DMS153 treated with DMSO at 0.1 percent for 48 hours (cell line): ENCODE measurements around the gene OTUD1.

ENCODE experiments used
- DNase-seq: peaks from one replicate; lab custom pipeline; 2025; ENCODE audit not compliant: unreplicated experiment; lab: John Stamatoyannopoulos, UW

The OTUD1 gene

GRCh38 chr10:23461557-23461956 is 22.7 kb downstream of the OTUD1 start:
- no peak for DNase-seq

DNA sequence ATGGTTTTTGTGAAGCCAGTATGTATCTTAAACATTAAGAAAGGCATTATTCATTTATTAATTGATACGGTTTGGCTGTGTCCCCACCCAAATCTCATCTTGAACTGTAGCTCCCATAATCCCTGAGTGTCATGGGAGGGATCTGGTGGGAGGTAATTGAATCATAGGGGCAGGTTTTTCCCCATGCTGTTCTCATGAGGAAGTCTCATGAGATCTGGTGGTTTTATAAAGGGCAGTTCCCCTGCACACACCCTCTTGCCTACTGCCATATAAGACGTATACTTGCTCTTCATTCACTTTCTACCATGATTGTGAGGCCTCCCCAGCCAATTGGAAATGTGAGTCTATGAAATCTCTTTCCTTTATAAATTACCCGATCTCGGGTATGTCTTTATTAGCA is 28.1 kb downstream of the OTUD1 start:
- no peak for DNase-seq

DNA sequence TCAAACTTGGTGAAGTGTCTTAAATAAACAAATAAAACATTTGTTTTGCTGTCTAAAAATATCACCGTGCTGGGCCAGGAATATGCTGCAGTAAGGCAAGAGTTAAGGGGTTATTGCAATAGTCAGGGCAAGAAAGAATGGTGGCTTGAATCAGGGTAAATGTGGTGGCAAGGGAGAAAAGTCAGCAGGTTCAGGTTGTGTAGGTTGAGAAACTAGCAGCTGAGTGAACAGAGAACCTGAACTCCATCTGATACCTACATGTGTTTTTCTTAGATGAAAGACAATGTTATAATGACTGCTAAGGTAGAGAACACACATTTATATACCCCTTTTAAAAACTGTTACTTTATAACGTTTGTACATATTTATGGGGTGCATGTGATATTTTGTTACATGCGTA is 28.7 kb downstream of the OTUD1 start:
- no peak for DNase-seq

DNA sequence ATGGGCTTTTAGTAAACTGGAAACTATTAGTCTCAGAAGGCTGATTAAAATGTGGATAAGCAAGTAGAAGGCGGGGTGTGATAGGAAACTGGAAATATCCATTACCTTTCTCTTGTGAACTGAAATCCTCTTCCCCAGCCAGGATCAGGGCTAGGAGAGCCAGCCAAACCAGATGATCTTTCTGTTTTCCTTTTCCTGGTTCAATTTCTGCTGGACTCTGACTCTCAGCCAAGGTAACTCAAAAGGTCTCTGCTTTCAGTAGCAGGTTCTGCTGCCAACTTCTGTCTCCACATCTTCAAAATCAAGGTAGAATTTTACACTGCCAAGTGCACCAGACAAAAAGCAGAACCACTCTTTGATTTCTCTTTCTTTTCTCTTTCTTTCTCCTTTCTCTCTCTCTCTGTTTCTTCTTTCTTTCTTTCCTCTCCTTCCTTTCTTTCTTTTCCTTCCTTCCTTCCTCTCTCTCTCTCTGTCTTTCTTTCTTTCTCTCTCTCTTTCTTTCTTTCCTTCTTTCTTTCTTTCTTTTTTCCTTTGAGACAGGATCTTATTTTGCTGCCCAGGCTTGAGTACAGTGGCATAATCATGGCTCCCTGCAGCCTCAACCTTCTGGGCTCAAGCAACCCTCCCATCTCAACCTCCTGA is 30.8 kb downstream of the OTUD1 start:
- no peak for DNase-seq

GRCh38 chr10:23472181-23472580 is 33.3 kb downstream of the OTUD1 start:
- DNase-seq = no peak

DNA sequence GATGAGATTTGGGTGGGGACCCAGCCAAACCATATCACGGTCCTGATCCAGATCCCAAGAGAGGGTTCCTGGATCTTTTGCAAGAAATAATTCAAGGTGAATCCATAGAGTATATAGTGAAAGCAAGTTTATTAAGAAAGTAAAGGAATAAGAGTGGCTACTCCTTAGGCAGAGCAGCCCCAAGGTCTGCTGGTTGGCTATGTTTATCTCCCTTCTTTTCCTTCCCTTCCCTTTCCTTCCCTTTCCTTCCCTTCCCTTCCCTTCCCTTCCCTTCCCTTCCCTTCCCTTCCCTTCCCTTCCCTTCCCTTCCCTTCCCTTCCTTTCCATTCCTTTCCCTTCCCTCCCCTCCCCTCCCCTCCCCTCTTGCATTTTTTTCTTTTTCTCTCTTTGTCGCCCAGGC is 35.2 kb downstream of the OTUD1 start:
- no peak for DNase-seq

GRCh38 chr10:23474626-23475025 is 35.8 kb downstream of the OTUD1 start:
- DNase-seq = no peak

GRCh38 chr10:23478570-23478969 is 39.7 kb downstream of the OTUD1 start:
- DNase-seq = no peak

DNA sequence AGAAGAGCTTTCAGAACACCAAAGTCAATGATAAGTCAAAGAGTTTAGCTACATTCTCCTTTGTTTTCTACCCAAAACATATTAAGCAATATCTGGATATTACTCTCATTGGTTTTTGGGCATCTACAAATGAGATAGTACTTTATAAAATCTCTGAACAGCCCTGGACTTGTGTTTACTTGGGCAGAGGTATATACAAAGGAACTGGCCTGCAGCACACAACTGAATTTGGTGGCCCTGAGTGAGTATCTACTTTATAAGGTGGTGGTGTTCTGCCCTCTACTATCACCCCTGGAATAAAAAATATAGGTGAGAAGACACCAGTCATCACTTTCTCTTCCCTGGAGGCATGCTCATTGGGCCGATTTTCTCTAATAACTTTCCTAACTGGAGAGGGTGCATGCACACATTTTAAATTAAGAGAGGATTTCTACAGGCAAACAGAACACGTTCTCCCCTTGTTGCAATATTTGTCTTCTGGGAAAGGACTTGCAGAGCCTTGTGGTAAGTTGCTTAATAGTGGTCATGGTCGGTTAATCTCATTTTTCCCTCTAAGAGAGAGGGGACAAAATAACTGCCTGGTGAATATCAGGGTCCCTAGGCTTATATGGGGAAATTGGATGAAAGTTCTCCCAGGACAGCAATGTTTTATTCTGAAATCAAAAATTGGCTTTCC is 41.1 kb downstream of the OTUD1 start:
- DNase-seq = no peak

GRCh38 chr10:23481363-23481961 is 42.6 kb downstream of the OTUD1 start:
- DNase-seq = no peak

DNA sequence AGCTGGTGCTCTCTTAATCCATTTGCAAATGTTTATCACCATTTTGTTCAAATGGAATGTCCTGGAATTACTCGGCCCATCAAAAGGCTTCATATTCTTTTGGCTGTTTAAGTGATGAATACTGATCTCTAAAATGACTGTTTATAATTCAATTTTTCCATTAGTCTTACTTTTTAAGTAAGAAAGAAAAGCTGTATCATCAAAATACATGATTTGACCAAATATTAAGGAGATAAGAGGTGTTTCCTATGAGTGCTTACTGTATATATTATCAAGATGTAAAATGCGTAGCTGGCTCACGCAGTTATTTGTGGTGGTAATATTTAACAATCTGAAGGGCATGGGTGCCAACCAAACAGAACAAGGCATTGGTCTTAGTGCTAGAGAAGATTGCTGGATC is 51.2 kb downstream of the OTUD1 start:
- DNase-seq = no peak
